H9 (cell line): ENCODE results near the gene SZT2. TPM values are rescaled to one million over a fixed set of nuclear protein-coding genes. Genes with fewer than 3 reads are reported as not detected.
"Not testable (repeated sequence)": the region's sequence is repeated elsewhere in the genome, so short reads cannot be mapped to it uniquely, and the experiment has no call there.

Experiments
- DNase-seq: peaks from one replicate; pipeline ENCODE4 v3.0.0-alpha.2; 2017
- H2AFZ ChIP-seq: one replicate; pipeline ENCODE4 v1.6.1; 2013; ENCODE audit warnings: mild to moderate bottlenecking, low read length, control low read depth, moderate library complexity
- H2AK5ac ChIP-seq: 2 replicates; pipeline ENCODE4 v1.6.1; 2013; ENCODE audit warnings: low read length, control low read depth, mixed read lengths; ENCODE audit not compliant: insufficient read length
- H2BK120ac ChIP-seq: one replicate; pipeline ENCODE4 v1.6.1; 2013; ENCODE audit warnings: low read depth, mild to moderate bottlenecking, low read length, control low read depth, inconsistent platforms; ENCODE audit not compliant: poor library complexity, severe bottlenecking
- H2BK12ac ChIP-seq: 2 replicates; pipeline ENCODE4 v1.6.1; 2013; ENCODE audit warnings: low read length, control low read depth, mixed read lengths, low read depth; ENCODE audit not compliant: insufficient read length
- H2BK15ac ChIP-seq: 2 replicates; pipeline ENCODE4 v1.6.1; 2013; ENCODE audit warnings: low read depth, low read length, control low read depth
- H2BK20ac ChIP-seq: one replicate; pipeline ENCODE4 v1.6.1; 2013; ENCODE audit warnings: low read depth, mild to moderate bottlenecking, low read length, control low read depth, inconsistent platforms; ENCODE audit not compliant: poor library complexity, severe bottlenecking
- H2BK5ac ChIP-seq: 2 replicates; pipeline ENCODE4 v1.6.1; 2013; ENCODE audit warnings: low read length, control low read depth, mixed read lengths; ENCODE audit not compliant: insufficient read length
- H3K14ac ChIP-seq: 2 replicates; pipeline ENCODE4 v1.6.1; 2013; ENCODE audit warnings: low read length, control low read depth; ENCODE audit not compliant: insufficient read depth
- H3K18ac ChIP-seq: 2 replicates; pipeline ENCODE4 v1.6.1; 2013; ENCODE audit warnings: low read depth, mild to moderate bottlenecking, mixed read lengths, low read length, control low read depth; ENCODE audit not compliant: insufficient read length
- H3K23ac ChIP-seq: 2 replicates; pipeline ENCODE4 v1.6.1; 2013; ENCODE audit warnings: low read length, control low read depth, mixed read lengths, low read depth; ENCODE audit not compliant: insufficient read length
- H3K23me2 ChIP-seq: 2 replicates; pipeline ENCODE4 v1.6.1; 2013; ENCODE audit warnings: low read depth, mild to moderate bottlenecking, mixed read lengths, low read length, control low read depth; ENCODE audit not compliant: insufficient read length, poor library complexity, severe bottlenecking
- H3K27ac ChIP-seq: 2 replicates; pipeline ENCODE4 v1.5.1; 2013; ENCODE audit warnings: low read length, control low read depth, mixed read lengths, low read depth; ENCODE audit not compliant: insufficient read length
- H3K27me3 ChIP-seq: 2 replicates; pipeline ENCODE4 v1.6.1; 2013; ENCODE audit warnings: low read length, control low read depth, inconsistent platforms; ENCODE audit not compliant: insufficient read depth
- H3K4ac ChIP-seq: 2 replicates; pipeline ENCODE4 v1.6.1; 2013; ENCODE audit warnings: low read depth, mild to moderate bottlenecking, control low read depth, inconsistent platforms, low read length, moderate library complexity
- H3K4me1 ChIP-seq: 2 replicates; pipeline ENCODE4 v1.6.1; 2013; ENCODE audit warnings: low read length, control low read depth, inconsistent platforms; ENCODE audit not compliant: insufficient read depth
- H3K4me2 ChIP-seq: 2 replicates; pipeline ENCODE4 v1.6.1; 2013; ENCODE audit warnings: low read length, control low read depth, mixed read lengths; ENCODE audit not compliant: insufficient read length, insufficient read depth
- H3K56ac ChIP-seq: 2 replicates; pipeline ENCODE4 v1.6.1; 2013; ENCODE audit warnings: low read depth, mild to moderate bottlenecking, mixed read lengths, low read length, control low read depth; ENCODE audit not compliant: insufficient read length
- H3K79me1 ChIP-seq: 2 replicates; pipeline ENCODE4 v1.6.1; 2013; ENCODE audit warnings: low read depth, mild to moderate bottlenecking, moderate library complexity, low read length, control low read depth, inconsistent platforms; ENCODE audit not compliant: insufficient read depth, poor library complexity, severe bottlenecking
- H3K79me2 ChIP-seq: 2 replicates; pipeline ENCODE4 v1.6.1; 2013; ENCODE audit warnings: low read length, control low read depth, inconsistent platforms; ENCODE audit not compliant: insufficient read depth
- H3K9ac ChIP-seq: 2 replicates; pipeline ENCODE4 v1.6.1; 2013; ENCODE audit warnings: low read length, control low read depth, mixed read lengths; ENCODE audit not compliant: insufficient read length; ENCODE audit errors: extremely low read depth
- H3K9me3 ChIP-seq: one replicate; pipeline ENCODE4 v1.6.1; 2013; ENCODE audit warnings: low read depth, low read length, inconsistent platforms; ENCODE audit not compliant: control insufficient read depth
- H3T11ph ChIP-seq: one replicate; pipeline ENCODE4 v1.6.1; 2013; ENCODE audit warnings: mild to moderate bottlenecking, low read length, control low read depth, inconsistent platforms
- H4K20me1 ChIP-seq: one replicate; pipeline ENCODE4 v1.6.1; 2013; ENCODE audit not compliant: control insufficient read depth, insufficient read length, insufficient read depth
- H4K5ac ChIP-seq: 2 replicates; pipeline ENCODE4 v1.6.1; 2013; ENCODE audit warnings: low read depth, mild to moderate bottlenecking, mixed read lengths, low read length, control low read depth; ENCODE audit not compliant: insufficient read length
- H4K8ac ChIP-seq: replicated peaks from 2 replicates; pipeline ENCODE4 v1.6.1; 2013; ENCODE audit warnings: low read length, control low read depth, mixed read lengths, low read depth; ENCODE audit not compliant: insufficient read length
- H4K91ac ChIP-seq: 2 replicates; pipeline ENCODE4 v1.6.1; 2013; ENCODE audit warnings: low read depth, mild to moderate bottlenecking, moderate library complexity, mixed read lengths, low read length, control low read depth; ENCODE audit not compliant: insufficient read length
- H3K27ac Mint-ChIP-seq, 3 experiments: 2 replicates in 2 of 3; 3 replicates in 1 of 3; pipeline ENCODE4 v1.8.0; 2020 to 2021; ENCODE audit warnings: mixed read lengths in 3 of 3, mild to moderate bottlenecking in 1 of 3, moderate library complexity in 1 of 3
- H3K27me3 Mint-ChIP-seq: 2 replicates; pipeline ENCODE4 v1.8.0; 2021; ENCODE audit warnings: low read depth, mild to moderate bottlenecking, moderate library complexity, mixed read lengths
- H3K36me3 Mint-ChIP-seq, 3 experiments: 2 replicates in 2 of 3; 3 replicates in 1 of 3; pipeline ENCODE4 v1.8.0; 2020 to 2021; ENCODE audit warnings: low read depth in 3 of 3, mixed read lengths in 3 of 3; ENCODE audit not compliant: insufficient read depth in 1 of 3
- H3K4me1 Mint-ChIP-seq, 2 experiments: 2 replicates each; pipeline ENCODE4 v1.8.0; 2020; ENCODE audit warnings: mixed read lengths in 2 of 2
- H3K4me3 Mint-ChIP-seq, 2 experiments: 2 replicates in 1 of 2; 3 replicates in 1 of 2; pipeline ENCODE4 v1.8.0; 2020 to 2021; ENCODE audit warnings: mild to moderate bottlenecking in 2 of 2, mixed read lengths in 2 of 2, moderate library complexity in 1 of 2
- H3K9me3 Mint-ChIP-seq, 2 experiments: 2 replicates in 1 of 2; 3 replicates in 1 of 2; pipeline ENCODE4 v1.8.0; 2020; ENCODE audit warnings: mild to moderate bottlenecking in 2 of 2, mixed read lengths in 2 of 2, moderate library complexity in 1 of 2
- CTCF ChIP-seq: fragments of 200-600 bp; sonication (generic); conservative IDR thresholded peaks from 3 replicates; pipeline ENCODE4 v1.8.0; 2021; ENCODE audit warnings: antibody characterized with exemption, mild to moderate bottlenecking
- WGBS: extraction: QIAGEN DNeasy Blood & Tissue Kit; methylation state at CpG from one replicate; pipeline ENCODE4 v1.1.7; 2013; ENCODE audit warnings: missing lambda C conversion rate, low lambda C conversion rate, mixed read lengths; ENCODE audit not compliant: insufficient read length; ENCODE audit errors: extremely low coverage; 5-methylcytosine and 5-hydroxymethylcytosine counted together
- total RNA-seq: library from RNA; stranded (reverse); gene quantifications from 2 replicates; pipeline ENCODE4 v1.2.1, GENCODE V29; 2021

Gene SZT2
- total RNA-seq, 1 experiment from 2014 or later = 16.8 TPM

DNA sequence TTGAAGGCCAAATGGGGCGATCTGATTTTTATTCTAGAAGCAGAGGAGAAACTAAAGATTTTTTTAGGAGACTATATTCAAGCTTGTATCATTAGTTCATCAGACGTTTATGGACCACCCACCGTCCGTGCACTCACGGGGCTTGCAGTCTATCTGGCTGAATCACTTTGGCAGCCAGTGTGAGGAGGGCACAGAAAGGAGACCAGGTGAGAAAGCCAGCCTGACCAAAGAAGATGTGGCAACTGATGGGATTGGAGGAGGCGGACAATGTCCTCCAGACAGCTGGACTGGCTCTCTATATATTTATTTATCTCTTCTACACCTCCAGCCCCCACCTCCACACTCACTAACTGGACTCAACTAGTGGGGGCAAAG lies 21.1 kb upstream of the SZT2 start:
- H3K18ac ChIP-seq = no peak overlapping the region
- no CpG with 5 or more reads among the region's 6 CpGs for WGBS
- no peak overlapping the region for H2BK20ac ChIP-seq
- H3K79me2 ChIP-seq = no peaks in the 10 kb centered on the region; the same call in 1 of the 2 replicates
- no peak for DNase-seq
- H4K91ac ChIP-seq = no peak overlapping the region
- no peaks in the 10 kb centered on the region; the same call in 1 of the 2 replicates for H3K4me1 ChIP-seq
- H3K23me2 ChIP-seq = peaks cover 15% of the 10 kb centered on the region
- no peak overlapping the region for H2BK15ac ChIP-seq
- Mint-ChIP-seq H3K4me1 (peaks cover 23 to 36% of the 10 kb centered on the region in 2 experiments), H3K27ac (peak overlapping the region; percentile 2 to 96 (median 44); a peak in 6 of 7 replicates), H3K9me3 (no peaks in the 10 kb centered on the region), H3K27me3 (no peaks in the 10 kb centered on the region), H3K4me3 (peak overlapping the region; percentile 69 to 83), H3K36me3 (peaks cover 13 to 17% (median 17%) of the 10 kb centered on the region in 3 experiments; a peak in 6 of 7 replicates)
- H2AK5ac ChIP-seq = no peak overlapping the region
- no peaks in the 10 kb centered on the region for H3K27me3 ChIP-seq
- no peaks in the 10 kb centered on the region for H3K79me1 ChIP-seq
- H2BK5ac ChIP-seq = no peak overlapping the region
- no peak overlapping the region for H2AFZ ChIP-seq
- H3K23ac ChIP-seq = no peak overlapping the region
- H4K5ac ChIP-seq = no peak overlapping the region
- TF ChIP-seq CTCF = no peak
- no peak overlapping the region for H4K8ac ChIP-seq
- H3K27ac ChIP-seq = no peak overlapping the region
- no peak overlapping the region for H3K14ac ChIP-seq
- no peak overlapping the region for H3T11ph ChIP-seq
- H3K9me3 ChIP-seq = no peaks in the 10 kb centered on the region
- H3K4ac ChIP-seq = no peak overlapping the region
- H2BK120ac ChIP-seq = no peak overlapping the region
- no peaks in the 10 kb centered on the region for H4K20me1 ChIP-seq
- no peak overlapping the region for H3K56ac ChIP-seq
- peak overlapping the region; percentile 45 for H3K4me2 ChIP-seq
- peak overlapping the region; percentile 55 for H3K9ac ChIP-seq
- no peak overlapping the region for H2BK12ac ChIP-seq

- H3K27me3 Mint-ChIP-seq, H3K27ac ChIP-seq, H3K36me3 Mint-ChIP-seq: not testable (repeated sequence)
Observed at GRCh38 chr1:43369779-43370178, 19.9 kb upstream of the SZT2 start.

More at GRCh38 chr1:43369779-43370178, 19.9 kb upstream of the SZT2 start:
- H2AFZ ChIP-seq, H3K4me2 ChIP-seq, H3K4me3 Mint-ChIP-seq, H3K27me3 ChIP-seq, H4K8ac ChIP-seq, H4K5ac ChIP-seq, H3K79me1 ChIP-seq, H3T11ph ChIP-seq, H3K9me3 ChIP-seq, H2BK120ac ChIP-seq, H4K20me1 ChIP-seq, H3K9ac ChIP-seq, H4K91ac ChIP-seq, H3K18ac ChIP-seq, H3K4me1 ChIP-seq, DNase-seq, H2AK5ac ChIP-seq, H3K56ac ChIP-seq, H3K9me3 Mint-ChIP-seq, H3K14ac ChIP-seq, H2BK20ac ChIP-seq, H2BK5ac ChIP-seq, H3K23ac ChIP-seq, H3K27ac Mint-ChIP-seq, H2BK12ac ChIP-seq, H3K4ac ChIP-seq, H3K79me2 ChIP-seq, H2BK15ac ChIP-seq: not testable (repeated sequence)
- H3K4me1 Mint-ChIP-seq = peaks cover 23 to 30% of the 10 kb centered on the region in 2 experiments
- peaks cover 15% of the 10 kb centered on the region for H3K23me2 ChIP-seq
- WGBS = no CpG with 5 or more reads among the region's 6 CpGs
